Renal cortical epithelial cell (primary cell): Measurements from ENCODE around the gene HAPSTR1. TPM values are rescaled to one million over a fixed set of nuclear protein-coding genes. Genes with fewer than 3 reads are reported as not detected.
"Not testable (repeated sequence)": the region's sequence is repeated elsewhere in the genome, so short reads cannot be mapped to it uniquely, and the experiment has no call there.

Experiments
- DNase-seq: peaks from one replicate; pipeline ENCODE4 v3.0.0-alpha.2; 2011; ENCODE audit warnings: low read depth
- total RNA-seq: library from RNA; depleted of rRNA; stranded (reverse); fragments of >200 nt; gene quantifications from 2 replicates; pipeline ENCODE4 v1.2.3, GENCODE V29; 2014

Gene HAPSTR1
- total RNA-seq, 1 donor from 2014 or later = 95.5 TPM

- DNase-seq = no peak
These were observed 20.1 kb upstream of the HAPSTR1 start for GRCh38 chr16:9071377-9071776.

- peak; percentile 62 for DNase-seq
These were observed 18.6 kb upstream of the HAPSTR1 start for GRCh38 chr16:9072806-9073341.

- DNase-seq = no peak
These were observed 16.0 kb upstream of the HAPSTR1 start for GRCh38 chr16:9075299-9076071.

- DNase-seq = peak; percentile 80
These were observed 14.2 kb upstream of the HAPSTR1 start for GRCh38 chr16:9077091-9077809.

GRCh38 chr16:9078467-9079429 lies 12.7 kb upstream of the HAPSTR1 start:
- DNase-seq = peak; percentile 81

GRCh38 chr16:9079430-9079812 lies 12.0 kb upstream of the HAPSTR1 start:
- DNase-seq = no peak

GRCh38 chr16:9081158-9081557 lies 10.3 kb upstream of the HAPSTR1 start:
- DNase-seq = no peak

- peak; percentile 45 for DNase-seq
These were observed 9.6 kb upstream of the HAPSTR1 start for GRCh38 chr16:9081843-9082242.

- no peak for DNase-seq
These were observed 9.0 kb upstream of the HAPSTR1 start for GRCh38 chr16:9082422-9082821.

GRCh38 chr16:9087733-9088132 lies 3.7 kb upstream of the HAPSTR1 start:
- DNase-seq = not testable (repeated sequence)

- DNase-seq = no peak
These were observed 2.6 kb upstream of the HAPSTR1 start for GRCh38 chr16:9088848-9089247.

GRCh38 chr16:9089660-9090059 lies 1.8 kb upstream of the HAPSTR1 start:
- DNase-seq = no peak

GRCh38 chr16:9090101-9090959 lies 1.1 kb upstream of the HAPSTR1 start:
- DNase-seq = no peak

- DNase-seq = no peak
These were observed 430 bp downstream of the HAPSTR1 start for GRCh38 chr16:9091867-9092281.

GRCh38 chr16:9092282-9092977 lies 986 bp downstream of the HAPSTR1 start:
- no peak for DNase-seq

GRCh38 chr16:9092978-9093344 lies 1.5 kb downstream of the HAPSTR1 start:
- DNase-seq = no peak

- no peak for DNase-seq
These were observed 2.8 kb downstream of the HAPSTR1 start for GRCh38 chr16:9094011-9094846.

GRCh38 chr16:9095171-9095570 lies 3.7 kb downstream of the HAPSTR1 start:
- no peak for DNase-seq

GRCh38 chr16:9095656-9096397 lies 4.4 kb downstream of the HAPSTR1 start:
- no peak for DNase-seq
